Stimulated activated naive CD4-positive, alpha-beta T cell treated with Interleukin-2 at 50 U/mL for 16 hours (primary cell): ENCODE results near the gene CHI3L1.

Source experiments
- DNase-seq: peaks from one replicate; lab custom pipeline; 2025; lab: John Stamatoyannopoulos, UW

CHI3L1 gene

DNA sequence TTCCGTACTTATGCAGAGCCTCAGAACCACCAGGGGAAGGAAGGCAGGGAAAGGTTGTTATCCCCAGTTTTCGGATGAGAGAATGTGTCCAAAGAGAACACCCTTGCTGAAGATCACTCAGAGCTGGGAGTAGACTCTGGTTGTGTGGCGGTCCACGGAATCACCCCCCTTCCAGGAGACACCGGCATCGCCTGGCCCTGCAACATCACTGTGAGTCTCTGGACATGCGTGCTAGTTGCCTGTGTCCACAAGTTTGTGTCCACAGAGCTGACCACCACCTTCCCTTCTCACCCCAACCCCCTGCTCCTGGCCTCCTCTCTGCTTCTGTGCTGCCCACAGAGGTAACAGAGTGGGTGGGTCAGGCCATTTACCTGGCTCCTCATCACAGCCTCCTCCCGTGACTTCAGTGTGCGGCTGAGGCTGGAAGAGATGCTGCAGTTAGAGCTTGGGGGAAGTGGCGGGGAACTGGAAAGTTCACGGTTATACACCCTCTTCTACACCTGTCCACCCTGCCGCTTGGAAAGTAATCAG lies 18.2 kb downstream of the CHI3L1 start:
- no peak for DNase-seq

DNA sequence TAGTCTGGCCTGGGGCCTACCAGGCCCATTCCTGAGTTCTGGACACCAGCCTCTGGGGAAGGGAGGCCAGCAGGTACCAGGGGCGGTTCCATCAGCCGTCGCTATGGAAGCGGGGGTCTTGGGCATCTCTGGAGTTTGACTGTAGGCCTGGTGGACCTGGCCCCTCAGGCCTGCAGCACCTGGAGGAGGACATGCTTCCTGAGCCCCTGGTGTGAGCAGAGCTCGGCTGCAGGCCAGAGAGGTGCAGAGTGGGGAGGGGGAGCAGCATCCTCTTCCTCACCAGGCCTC lies 18.6 kb downstream of the CHI3L1 start:
- DNase-seq = no peak

DNA sequence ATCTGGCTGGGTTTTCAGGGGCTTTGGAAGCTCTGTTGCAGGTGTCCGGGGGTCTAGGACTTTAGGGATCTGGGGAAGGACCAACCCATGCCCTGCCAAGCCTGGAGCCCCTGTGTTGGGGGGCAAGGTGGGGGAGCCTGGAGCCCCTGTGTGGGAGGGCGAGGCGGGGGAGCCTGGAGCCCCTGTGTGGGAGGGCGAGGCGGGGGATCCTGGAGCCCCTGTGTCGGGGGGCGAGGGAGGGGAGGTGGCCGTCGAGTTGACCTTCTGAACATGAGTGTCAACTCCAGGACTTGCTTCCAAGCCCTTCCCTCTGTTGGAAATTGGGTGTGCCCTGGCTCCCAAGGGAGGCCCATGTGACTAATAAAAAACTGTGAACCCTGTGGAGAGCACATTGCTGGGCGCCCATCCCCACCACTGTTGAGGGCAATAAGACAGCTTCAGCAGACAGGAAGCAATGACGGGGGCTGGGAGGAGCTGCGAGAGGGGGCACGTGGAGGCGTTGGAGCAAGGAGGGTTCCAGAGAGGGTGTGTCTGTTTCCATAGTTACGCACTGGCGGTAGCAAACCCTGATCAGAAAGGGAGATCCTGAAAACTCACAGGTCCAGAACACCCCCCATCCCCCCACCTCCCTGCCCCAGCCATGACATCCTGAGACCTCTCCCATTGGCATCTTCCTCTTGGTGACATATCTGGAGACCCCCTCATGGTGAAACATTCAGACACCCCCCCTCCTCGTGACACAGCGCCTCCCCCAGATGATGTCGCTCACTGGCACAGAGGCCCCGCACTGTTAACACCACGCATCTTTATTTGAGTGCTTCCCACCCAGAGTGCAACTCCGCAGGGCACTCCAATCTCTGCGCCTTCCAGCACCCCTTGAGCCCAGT lies 19.2 kb downstream of the CHI3L1 start:
- no peak for DNase-seq

DNA sequence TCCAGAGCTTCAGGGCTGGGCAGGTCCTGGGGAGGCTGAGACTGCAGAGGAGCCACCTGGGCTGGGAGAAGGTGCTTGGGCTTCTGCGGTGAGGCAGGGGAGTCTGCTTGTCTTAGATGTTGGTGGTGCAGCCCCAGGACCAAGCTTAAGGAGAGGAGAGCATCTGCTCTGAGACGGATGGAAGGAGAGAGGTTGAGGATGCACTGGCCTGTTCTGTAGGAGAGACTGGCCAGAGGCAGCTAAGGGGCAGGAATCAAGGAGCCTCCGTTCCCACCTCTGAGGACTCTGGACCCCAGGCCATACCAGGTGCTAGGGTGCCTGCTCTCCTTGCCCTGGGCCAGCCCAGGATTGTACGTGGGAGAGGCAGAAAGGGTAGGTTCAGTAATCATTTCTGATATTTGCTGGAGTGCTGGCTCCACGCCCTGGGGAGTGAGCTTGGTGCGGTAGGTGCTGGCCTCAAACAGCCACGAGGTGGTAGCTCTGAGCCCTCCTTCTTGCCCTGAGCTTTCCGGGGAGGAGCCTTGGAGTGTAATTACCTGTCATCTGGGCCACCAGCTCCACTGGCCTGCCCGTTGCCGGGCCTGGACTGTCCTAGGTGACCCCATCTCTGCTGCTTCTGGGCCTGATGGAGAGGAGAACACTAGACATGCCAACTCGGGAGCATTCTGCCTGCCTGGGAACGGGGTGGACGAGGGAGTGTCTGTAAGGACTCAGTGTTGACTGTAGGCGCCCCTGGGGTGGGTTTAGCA lies 20.1 kb downstream of the CHI3L1 start:
- no peak for DNase-seq

DNA sequence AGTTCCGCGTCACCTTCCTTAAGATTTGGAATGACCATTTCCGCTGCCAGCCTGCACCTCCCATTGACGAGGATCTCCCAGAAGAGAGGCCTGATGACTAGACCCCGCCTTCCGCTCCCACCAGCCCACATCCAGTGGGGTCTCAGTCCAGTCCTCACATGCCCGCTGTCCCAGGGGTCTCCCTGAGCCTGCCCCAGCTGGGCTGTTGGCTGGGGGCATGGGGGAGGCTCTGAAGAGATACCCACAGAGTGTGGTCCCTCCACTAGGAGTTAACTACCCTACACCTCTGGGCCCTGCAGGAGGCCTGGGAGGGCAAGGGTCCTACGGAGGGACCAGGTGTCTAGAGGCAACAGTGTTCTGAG lies 20.7 kb downstream of the CHI3L1 start:
- DNase-seq = no peak

DNA sequence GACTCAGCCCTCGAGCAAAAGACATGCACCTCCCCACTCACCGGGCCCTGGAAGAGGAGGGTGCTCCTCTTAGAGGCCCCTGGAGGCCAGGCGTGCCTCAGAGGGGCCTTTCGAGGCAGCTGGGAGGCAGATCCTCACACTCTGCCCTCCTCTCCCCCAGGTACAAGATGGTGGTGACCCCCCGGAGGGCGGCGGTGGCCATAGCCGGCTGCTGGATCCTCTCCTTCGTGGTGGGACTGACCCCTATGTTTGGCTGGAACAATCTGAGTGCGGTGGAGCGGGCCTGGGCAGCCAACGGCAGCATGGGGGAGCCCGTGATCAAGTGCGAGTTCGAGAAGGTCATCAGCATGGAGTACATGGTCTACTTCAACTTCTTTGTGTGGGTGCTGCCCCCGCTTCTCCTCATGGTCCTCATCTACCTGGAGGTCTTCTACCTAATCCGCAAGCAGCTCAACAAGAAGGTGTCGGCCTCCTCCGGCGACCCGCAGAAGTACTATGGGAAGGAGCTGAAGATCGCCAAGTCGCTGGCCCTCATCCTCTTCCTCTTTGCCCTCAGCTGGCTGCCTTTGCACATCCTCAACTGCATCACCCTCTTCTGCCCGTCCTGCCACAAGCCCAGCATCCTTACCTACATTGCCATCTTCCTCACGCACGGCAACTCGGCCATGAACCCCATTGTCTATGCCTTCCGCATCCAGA lies 21.3 kb downstream of the CHI3L1 start:
- no peak for DNase-seq

DNA sequence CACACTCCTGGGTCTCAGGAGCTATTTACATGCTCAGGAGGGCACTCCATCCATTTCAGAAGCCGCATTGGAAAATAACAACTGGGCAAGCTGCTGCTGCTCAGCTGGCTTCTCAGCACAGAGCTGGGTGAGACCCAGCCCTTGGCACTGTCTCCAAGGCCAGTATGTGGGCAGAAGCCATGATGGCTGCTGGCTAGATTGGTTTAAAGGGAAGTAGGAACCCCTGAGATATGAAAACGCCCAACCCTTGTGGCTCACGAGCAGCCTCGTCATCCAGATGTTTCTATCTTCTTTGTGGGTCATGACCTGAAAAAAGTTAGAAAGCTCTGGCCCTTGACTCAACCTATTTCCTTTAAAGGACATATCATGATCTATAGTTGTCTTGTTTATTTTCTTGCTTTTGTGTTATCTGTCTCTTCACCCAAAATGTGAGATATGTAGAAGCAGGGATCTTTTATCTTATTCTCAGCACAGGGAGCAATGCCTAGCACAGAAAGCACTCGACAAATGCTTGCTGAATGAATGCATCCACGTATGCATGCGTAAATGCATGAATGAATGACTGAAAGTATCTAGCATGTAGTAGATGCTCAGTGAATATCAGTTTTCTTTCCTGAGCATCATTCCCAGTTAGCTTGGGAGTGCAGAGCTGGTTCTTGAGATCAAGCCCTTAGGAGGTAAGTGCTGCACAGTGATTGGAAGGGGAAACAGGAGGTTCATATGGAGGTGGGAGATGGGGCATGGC lies 22.4 kb downstream of the CHI3L1 start:
- no peak for DNase-seq

DNA sequence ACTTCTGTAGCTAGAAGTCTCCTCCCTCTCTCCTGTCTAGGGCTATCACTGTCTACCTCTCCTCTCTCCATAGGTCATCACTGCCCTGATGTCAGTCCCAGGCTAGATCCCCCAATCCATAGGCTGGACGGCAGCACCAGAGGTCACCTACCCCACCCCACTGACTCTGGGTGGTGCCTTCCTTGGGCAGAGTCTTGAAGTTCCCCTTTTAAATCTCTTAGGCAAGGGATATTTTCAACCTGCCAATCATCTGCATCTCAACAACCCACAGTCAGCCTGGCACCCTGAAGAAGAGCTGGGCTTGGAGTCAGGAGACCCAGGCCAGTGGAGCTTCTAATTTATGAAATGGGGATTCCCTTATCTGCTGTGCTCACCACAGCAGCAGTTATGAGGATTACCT lies 24.1 kb downstream of the CHI3L1 start:
- DNase-seq = no peak

DNA sequence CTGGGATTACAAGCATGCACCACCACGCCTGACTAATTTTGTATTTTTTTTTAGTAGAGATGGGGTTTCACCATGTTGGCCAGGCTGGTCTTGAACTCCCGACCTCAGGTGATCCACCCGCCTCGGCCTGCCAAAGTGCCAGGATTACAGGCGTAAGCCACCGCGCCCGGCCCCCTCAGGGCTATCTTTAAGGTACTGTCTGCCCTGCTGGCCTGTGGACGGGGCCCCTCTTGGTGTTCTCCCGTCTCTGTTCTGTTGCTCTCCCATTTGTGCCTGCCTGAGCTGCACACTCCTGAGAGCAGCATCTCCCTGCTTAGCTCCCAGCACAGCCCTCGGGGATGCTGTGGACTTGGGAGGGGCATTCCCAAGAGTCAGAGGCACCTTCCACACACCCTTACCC lies 24.8 kb downstream of the CHI3L1 start:
- DNase-seq = no peak

DNA sequence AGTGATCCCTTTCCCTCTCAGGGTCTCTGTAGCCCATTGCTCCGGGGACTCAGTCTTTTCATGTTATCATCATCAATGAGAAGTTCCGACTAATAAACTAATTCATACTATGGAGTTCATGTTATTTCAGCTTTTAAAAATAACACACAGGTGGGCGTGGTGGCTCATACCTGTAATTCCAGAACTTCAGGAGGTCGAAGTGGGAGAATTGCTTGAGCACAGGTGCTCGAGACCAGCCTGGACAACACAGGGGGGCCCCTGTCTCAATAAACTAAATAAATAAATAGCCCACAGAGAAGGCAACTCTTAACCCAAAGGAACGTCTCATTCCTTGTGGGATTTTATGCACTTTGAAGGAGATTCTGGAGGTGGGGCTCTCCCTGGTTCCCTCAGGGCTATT lies 25.3 kb downstream of the CHI3L1 start:
- no peak for DNase-seq

DNA sequence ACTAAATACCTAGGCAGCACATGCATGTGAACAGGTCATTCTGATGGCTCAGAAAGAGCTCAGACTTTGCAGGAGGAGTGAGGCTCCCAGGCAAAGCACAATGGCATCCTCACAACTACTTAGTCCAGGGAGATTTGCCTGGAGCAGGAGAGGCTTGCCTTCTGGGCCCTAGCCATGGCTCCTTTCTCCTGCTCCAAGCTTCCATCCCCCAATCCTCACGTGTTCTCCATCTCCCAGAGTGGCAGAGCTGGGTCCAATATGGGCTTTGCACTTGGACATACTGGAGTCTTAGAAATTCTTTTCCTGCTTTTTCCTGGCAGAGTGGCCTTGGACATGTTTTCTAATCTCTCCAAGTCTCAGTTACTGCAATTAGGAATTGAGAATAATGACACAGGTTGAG lies 26.7 kb downstream of the CHI3L1 start:
- no peak for DNase-seq

DNA sequence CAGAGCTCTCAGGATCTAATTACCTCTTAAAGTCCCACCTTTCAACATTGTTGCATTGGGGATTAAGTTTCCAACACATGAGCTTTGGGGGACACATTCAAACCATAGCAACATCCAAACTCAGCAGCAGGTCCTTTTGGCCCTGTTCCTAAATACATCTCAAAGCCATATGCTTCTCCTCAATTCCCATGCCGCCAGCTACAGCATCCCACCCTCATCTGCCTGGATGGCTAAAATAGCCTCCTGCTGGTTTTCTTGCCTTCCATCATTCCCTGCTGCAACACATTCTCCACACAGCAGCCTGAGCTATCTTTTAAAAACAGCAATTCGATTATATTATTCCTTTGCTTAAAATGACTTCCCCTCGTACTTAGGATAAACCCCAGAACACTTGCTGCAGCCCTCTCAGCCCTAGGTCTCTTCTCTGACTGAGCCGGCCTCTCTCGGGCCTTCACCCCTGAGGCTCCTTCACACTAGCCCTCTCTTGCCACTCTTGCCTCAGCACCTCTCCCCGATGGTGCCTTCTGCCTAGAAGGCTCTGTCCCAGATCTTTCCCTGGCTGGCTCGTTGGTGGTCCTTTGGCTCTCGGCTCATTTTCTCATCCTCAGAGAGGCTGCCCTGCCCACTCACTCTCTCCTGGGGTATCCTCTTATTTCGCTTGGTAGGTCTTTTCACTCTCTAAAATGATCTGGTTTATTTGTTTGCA lies 27.4 kb downstream of the CHI3L1 start:
- no peak for DNase-seq

DNA sequence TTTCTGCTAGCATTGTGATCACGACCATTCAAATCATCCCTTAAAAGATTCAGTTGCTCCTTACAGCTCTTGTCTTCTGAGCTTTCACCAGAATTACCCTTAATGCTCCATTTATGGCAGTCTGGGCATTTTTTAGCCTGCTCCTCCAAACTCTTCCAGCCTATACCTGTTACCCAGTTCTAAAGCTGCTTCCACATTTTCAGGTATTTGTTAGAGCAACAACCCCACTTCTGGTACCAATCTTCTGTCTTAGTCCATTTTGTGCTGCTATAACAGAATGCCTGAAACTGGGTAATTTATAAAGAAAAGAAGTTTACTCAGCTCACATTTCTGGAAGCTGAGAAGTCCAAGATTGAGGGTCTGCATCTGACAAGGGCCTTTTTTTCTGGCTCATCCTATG lies 28.1 kb downstream of the CHI3L1 start:
- DNase-seq = no peak

DNA sequence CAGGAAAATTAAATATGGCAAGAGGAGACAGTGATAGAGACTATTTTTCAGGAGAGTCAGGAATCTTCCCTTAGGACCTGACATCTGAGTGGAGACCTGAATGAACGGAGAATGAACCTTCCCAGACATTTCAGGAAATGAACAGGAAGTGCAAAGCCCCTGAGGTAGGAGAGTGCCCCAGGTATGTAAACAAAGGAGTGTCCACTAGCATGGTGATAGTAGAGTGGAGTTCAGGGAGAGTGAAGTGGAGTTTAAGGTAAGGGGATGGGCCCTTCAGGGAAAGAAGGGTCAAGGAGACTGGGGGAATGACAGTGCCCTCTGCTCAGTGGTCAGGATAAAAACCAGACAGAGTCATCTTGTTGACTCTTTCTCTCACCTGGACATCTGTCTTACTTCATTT lies 30.2 kb downstream of the CHI3L1 start:
- no peak for DNase-seq

DNA sequence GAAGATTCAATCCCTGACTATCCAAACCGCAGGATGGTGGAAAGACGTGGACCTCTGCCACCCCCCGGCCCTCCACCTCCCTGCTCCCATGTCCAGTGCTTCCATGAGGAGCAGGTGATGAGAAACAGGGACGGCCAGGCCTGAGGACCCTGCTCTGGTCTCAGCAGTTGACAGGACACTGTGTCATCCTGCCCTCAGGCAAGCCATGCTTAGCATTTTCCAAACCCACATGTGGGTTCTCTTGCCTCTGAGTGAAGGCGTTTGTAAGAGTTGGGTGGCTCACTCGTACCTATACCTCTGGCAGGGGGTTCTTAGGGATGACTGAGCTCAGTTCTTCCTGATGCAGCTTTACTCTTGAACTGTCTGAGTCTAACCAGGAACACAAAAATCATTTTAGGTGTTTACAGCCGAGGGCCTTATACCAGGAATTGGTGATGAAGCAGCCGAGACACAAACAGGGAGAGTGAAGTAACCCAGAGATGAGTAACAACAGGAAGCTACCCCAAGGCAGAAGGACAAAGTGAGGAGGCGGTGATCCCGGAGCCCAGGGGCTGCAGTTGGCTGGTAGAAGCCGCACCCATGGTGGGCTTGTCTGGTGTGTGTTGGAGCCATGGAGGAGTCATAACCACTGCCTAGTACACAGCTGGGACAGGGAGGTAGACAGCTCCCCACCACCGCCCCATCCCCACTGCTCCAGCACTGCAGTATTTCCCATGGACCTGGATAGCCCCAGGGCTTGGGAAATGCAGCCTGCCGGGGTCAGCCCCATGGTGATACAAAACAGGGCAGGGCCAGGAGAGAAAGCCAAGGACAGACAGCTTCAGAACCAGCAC lies 32.3 kb downstream of the CHI3L1 start:
- DNase-seq = no peak

DNA sequence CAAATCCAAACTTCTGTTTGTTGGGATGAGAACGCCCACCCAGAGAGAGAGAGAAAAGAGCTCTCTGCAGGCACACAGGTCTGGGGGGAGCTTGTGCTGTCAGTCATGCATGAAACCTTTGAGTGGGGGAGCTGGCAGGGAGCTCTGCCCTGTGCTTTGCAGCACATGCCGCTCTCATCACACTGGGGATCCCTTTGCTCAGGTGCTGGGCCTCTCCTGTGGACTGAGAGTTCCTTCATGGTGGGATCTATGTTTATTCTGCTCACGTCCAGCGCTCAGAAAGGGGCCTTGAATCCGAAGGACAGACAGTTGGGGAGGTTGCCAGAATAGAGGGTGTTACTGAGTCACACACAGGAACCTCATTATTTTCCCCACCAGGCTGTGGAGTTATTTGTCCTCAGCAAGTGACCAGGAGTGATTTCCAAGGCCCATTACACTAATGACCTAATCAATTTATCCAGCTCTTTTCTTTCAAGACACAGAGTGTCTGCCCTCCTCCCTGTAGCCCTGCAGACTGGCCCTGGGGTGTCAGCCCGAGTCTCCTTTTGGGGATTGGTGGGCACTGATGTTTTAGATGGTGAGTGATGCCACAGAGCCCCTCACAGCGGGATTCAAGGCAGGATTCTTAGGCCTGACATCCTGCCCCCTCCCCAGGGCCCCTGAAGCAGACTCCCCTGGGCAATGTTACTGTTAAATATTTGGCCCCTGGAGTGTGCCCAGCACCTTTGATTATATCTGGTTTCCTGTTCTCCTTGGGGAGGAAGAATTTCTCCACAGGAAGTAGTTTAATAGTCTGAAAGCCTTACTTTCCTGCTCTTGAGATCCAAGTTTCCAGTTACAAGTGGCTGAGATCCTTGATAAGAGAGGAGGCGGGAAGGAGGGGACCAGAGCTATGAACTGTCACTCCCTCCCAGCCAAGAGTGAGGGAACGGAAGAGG lies 33.2 kb downstream of the CHI3L1 start:
- DNase-seq = no peak

DNA sequence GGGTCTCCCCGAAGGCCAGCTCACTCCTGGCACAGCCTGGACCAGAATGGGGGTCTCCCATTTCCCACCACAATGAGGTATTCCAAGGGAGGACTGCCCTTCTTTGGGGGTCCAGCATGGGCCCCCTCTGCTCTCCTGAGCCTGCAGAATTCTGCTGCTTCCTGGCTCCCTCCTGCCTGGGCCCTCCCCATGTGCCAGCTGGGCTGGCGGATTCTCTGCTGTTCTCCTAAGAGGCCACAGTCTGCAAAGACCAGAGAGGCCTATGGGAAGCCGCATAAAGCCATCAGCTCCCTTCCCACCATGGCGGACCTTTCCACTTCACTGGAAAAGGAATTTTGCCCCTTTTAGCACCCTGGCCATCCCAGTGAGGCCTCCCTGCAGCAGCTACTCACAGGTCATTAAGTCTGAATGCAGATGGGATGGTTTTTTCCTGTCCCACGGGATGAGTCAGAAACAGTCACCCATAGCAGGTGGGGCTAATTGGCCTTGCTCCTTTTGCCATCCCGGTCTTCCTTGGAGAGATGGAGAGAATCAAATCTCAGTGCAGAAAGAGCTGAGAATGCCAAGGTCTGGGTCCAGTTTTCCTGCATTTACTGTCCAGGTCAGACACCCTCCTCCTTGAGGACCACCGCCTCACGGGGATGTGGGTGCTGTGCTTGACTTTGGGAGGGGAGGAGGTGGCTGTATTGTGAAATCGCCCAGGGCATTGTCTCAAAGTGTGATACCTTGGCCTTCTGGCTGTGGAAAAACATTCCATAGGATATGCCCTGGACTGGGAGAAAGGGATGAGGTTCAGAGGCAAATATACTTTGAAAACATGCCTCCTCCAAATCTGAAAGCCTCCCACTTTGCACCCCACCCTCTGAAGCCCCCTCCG lies 34.1 kb downstream of the CHI3L1 start:
- no peak for DNase-seq

DNA sequence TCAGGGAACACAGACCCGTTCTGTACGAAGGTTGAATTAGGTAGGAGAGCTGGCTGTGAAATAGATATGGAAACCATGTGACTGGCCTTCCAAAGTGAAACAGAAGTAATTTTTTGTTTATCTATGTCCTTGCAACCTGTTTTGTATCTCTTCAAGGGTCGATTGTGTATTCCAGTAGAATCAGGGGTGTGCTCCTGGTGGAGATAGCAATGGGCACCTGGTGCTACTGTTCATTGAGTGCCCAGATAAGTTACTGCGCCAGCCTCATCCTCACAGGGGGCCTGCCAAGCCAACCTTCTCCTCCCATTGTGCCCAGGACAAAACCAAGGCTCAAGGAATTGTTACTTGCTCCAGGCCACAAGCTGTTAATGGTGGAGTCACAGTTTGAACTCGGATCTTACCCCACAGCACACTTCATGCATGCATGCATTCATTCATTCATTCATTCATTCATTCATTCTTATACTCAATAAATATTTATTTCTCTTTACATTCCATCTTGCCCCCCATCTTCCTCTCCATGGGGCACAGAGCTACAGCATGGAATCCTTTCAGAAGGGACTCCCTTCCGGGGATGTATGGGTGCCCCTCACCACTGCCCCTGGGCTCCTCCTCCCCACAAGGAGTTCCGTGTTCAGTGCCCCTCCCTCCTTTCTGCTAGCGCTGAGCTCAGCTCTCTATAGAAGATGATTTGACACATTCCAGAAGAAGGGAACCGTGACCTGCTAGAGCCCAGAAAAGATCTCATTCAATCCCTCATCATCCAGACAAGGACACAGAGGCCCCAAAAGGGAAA lies 34.9 kb downstream of the CHI3L1 start:
- no peak for DNase-seq
